NCI-H2196 treated with DMSO at 0.1 percent for 48 hours (cell line): ENCODE data around the gene GABPB2.
A peak's percentile ranks its signal among the peaks of the same experiment; 100 is the strongest.

ENCODE experiments used
- DNase-seq: peaks from one replicate; lab custom pipeline; 2025; ENCODE audit not compliant: unreplicated experiment; lab: John Stamatoyannopoulos, UW

GABPB2 gene

DNA sequence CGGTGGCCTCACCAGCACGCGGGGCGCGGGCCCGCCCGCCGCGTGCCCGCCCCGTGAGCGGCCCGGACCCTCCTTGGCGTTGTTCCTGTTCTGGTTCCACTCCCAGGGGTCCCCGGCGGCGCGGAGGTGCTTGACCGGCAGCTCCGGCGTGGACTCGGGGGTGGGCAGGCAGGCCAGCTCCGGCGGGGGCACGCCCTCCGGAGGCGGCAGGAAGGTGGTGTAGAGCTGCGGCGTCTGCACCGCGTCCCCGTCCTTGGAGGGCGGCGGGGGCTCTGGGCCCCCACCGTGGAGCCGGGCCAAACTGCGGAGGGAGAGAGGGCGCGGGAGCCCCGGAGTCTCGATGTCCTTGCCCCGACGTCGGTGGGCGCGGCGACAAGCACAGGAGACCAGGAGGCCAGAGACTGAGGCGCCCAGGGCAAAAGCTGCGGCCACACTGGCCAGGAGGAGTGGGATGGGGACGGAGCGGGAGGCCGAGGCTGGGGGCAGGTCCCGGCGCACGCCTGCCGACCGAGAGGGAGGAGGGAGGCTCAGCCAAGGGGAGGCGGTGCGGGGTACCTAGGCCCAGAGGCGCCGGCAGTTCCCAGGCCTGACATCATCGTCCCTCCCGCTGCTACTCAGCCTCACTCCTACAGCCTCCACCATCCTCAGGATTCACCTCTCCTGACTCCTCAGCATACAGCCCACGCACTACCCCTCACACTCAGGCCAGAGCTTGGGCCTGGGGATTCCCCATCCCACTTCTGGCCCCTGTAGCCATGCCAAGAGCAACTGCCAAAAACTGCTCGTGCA lies 62.7 kb downstream of the GABPB2 start:
- DNase-seq = no peak

DNA sequence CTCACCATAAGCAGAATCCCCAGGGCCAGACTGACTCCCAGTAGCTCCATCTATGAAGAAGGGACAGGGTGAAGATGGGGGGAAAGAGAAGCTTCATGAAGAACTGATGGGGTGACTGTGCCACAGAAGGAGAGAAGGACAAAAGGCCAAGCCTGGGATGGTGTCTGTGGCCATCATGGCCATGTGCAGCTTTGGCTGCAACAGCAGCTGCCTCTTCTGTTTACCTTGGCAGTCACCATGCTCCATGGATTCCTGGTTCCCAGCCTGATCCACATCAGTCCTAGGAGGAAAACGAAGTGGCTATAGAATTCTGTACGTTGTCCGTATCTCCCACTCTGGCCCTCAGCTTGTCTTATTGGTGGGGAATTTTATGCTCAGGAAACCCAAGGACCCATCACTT lies 63.8 kb downstream of the GABPB2 start:
- no peak for DNase-seq

GRCh38 chr1:151134991-151135390 lies 64.4 kb downstream of the GABPB2 start:
- DNase-seq = no peak

DNA sequence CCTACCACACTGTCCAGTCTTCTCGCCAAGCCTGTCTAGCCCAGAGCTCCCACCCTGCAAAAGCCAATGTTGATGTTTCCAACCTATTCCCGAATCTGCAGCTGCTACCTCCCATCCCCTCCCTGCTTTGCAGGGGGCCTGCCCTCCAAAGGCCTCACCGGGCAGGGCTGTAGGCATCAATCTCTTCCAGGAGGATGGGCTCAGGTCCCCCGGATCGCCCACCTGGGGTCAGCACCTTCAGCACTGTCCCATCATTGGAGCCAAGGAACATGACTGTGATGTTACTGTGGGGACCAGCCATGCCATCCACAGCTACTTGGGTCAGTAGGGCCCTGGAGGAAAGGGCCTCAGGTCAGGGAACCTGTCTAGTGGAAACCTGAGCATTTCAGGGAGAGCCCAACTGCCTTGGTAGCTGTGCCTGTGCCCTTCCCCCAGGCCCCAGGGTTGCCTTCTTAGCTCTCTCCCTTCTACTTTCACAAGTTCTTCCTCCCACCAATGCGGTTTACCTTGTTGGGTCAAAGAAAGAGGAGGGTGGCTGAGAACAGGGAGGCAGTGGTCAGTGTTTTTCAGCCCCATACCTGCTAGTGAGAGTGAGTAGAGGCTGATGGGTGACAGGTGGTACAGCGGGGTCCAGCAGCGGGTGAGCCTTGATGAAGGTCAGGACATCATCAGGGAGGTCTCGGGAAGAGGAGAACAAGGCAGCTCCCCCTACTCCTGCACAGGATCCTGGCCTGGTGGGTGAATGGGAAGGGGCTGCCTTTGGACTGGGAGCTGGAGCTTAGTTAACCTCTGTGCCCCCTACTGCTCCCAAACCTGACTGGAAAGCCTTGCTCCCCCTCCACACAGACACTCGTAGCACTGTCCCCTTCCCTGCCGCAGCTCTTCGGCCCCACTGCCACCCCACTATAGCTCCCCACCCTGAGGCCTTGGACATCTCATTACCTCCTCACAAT lies 65.1 kb downstream of the GABPB2 start:
- no peak for DNase-seq

DNA sequence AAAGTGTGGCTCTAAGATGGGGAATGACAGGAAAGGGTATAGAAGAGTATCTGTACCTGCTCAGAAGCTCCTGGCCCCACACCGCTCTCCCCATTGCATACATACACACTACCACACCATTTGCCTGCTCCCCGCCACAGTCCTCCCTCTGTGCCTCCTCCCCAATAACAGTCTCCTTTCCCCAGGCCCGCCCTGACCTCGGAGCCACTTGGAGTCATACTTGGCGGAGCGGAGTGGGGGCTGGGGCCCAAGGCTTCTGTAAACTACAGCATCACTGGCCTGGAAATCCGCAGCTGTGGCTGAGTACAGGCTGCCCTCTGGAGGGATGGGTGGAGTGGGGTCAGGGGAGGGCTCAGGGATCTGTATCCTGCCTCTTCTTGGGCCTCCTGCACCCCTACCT lies 67.2 kb downstream of the GABPB2 start:
- no peak for DNase-seq

DNA sequence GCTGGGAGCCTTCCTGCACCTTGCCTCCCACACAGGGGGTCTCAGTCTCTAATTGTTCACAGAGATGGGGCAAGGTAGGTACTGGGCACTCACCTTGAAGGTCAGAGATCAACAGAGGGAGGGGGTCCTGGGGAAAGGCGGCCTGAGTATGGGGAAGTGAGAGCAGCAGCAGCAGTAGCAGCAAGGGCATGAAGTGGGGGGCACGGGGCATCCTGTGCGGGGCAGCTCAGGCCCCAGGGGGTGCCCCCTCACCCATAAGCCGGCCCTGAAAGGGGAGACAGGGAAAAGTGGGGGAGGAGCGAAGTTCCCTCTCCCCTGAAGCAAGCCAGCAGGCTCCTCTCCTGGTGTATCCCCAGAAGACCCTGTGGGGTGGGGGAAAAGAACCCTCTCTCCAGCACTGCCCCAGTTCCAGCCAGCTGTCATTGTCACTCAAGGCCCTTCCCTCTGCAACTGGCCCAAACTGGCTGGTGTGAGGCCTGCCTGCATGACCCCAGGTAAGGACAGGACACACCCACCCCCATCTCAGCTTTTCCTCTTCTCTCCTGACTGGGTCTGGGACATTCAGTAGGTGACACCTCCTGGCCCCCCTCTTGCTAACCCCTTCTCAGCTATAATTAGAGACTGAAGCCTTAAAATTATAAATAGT lies 72.0 kb downstream of the GABPB2 start:
- DNase-seq = no peak

DNA sequence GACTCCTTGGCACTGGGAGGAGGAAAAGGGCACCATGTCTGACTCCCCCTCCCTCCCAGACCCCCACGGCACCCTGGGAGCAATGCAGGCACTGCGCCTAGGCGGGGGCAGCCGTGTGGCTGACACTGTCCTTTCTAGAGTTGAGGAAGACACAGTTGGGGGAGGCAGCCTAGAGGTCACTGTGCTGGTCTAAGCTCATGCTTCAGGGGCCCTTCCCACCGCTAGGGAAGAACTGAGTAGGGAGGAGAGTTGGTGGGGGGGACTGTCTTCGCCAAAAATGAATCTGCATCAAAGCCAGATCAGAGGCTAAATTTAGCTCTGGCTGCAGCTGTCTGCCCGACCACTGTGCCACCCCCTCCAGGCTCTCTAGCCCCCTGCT lies 72.5 kb downstream of the GABPB2 start:
- DNase-seq = no peak

GRCh38 chr1:151143986-151144385 lies 73.4 kb downstream of the GABPB2 start:
- no peak for DNase-seq

DNA sequence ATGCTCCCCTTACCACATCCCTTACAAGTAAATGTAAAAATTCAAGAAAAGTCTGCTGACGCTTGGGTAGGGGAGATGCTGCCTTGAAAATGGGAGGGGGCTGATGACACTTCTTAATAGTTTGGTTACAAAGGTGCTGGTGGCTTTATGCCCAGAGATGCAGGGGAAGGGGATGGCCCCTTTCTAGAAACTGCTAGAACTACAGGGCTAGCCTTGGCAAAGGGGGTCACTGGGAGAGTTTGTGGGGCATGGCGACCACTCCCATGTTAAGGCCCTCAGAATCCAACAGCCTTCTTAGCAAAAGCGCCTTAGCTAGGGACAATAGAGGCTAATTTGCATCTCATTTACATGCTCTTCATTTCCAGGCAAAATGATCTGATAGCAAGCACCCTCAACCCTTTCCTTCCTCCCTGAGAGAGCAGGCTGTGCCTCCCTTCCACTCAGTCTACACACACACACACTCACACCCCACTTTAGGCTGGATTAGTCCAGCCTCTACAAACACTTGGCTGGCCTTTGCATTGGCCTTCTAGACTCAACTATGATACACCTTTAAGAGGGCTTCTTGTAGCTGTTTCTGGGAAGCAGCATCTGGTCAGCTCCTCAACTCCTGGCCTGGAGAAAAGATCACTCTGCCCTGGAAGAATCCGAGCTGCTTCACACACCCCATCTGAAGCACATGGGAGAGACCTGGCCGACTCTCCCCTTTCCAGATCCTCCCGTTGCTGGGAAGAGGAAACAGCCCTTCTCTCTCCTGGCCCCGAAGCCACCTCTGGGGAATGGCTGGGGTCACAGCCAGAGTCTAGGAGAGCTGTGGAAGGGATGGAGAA lies 74.1 kb downstream of the GABPB2 start:
- no peak for DNase-seq

DNA sequence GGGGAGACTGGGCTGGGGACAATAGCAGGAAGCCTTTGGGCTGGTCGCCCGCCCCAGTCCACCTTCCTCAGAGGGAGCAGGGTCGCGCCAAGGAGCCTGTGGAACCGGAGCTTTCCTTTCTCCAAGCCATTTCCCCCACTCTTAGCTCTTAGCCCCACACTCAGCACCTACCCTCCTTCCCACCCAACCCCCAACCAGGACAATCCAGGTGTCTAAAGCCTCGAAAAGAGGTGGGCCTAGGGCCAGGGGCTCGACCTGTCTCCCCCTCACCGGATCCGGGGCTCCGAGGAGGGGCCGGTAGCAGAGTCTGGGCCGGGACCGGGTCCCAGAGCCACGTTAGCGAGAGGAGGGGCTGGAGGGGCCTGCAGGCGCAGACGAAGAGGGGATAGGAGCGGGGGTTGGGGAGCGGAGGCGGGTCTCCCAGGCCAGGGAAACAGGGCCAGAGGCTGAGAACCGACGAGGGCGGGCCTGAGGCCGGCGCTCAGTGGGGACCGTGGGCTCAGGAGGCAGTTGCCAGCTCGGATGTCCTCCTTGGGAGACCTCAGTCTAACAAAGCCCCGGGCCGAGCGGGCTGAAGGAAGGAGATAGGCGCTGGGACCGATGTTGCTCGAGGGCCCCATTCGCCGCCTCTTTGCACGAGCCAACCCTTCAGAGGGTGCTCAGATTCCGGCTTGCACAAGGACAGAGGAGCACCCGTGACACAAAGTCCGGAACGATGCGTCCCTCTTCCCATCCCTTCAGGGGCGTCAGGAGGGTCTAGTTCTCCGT lies 74.9 kb downstream of the GABPB2 start:
- no peak for DNase-seq

- DNase-seq = no peak
Measured at GRCh38 chr1:151146072-151146411, 75.5 kb downstream of the GABPB2 start.

DNA sequence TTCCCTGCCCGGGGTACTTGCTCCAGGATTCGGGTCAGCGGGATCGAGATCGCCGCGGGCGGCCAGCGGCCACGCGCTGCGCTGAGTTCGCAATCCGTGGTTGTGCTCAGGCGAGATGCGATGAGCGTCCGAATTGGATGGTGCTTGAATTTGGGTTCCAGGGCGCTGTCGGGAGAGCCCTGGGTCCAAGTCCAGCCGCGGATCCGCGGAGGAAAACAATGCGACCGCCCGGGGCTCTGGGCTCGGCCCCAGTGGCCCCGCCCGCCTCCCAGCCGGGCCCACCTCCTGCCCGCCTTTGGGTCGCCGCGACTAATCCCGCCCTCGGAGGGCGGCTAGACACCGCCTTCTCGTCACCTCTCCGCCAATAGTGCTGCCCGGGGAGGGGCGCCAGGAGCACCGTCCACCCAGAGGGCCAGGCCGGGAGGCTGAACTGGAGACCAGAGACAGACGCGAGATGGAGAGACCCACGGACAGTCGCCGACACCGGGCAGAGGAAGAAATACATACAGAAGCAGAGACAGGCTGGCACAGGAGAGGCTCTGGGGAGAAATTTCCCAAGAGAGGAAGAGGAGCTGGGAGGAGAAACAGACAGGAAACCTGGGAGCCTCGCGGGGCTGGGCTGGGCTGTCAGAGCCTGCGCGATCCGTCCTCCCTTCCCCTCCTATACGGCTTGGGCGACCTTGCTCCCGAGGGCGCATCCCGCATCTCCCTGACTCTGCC lies 76.0 kb downstream of the GABPB2 start, which contains the start of gene SEMA6C:
Gene SEMA6C, minus strand, starts transcription at position 220 of the 720 bp plus-strand sequence. CDS start 4,010 bp downstream, outside the sequence.
- DNase-seq = peak; percentile 90

DNA sequence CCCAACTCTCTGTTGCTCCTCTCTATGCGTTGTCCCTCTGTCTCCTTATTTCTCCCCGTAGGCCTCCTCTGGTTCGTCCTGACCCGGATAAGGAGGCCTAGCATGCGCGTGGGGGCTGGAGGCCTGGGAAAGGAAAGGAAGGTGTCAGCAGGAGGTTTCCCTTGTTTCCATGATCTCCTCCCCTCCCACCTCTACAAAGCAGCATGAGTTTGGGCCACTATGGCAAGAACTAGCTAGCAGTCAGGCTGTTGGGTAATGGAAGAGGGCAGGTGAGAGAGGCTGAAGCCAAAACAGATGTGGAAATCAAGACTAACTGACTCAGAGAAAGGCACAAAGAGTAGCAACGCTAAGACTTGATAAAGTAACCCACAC lies 76.6 kb downstream of the GABPB2 start:
- DNase-seq = no peak

DNA sequence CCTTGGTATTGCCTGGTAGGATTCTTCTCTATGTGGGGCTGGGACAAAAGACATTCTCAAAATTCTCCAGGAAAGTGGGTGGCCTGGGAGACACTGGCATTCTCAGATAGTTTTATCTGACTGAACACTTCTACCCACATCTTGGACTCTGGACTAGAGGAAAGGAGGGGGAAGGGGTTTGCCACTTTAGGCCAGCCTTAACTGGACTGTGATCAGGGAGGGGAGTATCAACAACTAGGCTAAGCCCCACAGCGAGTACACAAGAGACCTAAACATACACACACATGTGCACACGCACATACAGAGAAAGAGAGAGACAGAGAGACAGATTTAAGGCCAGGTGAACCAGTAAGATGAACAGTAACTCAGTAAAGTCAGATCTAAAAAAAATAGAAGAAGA lies 77.1 kb downstream of the GABPB2 start:
- no peak for DNase-seq

- DNase-seq = no peak
Measured at GRCh38 chr1:151156515-151156819, 85.9 kb downstream of the GABPB2 start, which contains the start of gene TNFAIP8L2. TNFAIP8L2 (plus strand) TSS chr1:151156649; CDS start chr1:151158698, 2,049 bp downstream.

GRCh38 chr1:151157067-151157531 lies 86.5 kb downstream of the GABPB2 start:
- no peak for DNase-seq

DNA sequence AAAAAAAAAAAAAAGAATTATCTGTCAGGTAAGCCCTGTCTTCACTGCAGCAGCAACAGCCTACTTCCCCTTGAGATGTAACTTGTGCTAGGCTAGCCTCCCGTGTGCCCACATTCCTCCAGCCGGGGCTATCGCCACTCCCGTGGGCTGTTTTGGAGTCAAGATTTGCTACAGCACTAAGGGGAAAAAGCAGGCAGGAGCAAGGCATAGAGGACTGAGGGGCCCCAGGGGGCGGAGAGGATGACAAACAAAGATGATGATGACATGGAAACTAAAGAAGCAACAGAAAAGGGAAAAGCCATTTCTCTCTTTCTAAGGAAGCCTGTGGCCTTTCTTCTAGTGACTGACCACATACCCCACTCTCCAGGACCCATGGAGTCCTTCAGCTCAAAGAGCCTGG lies 87.8 kb downstream of the GABPB2 start:
- DNase-seq = no peak

- DNase-seq = no peak
Measured at GRCh38 chr1:151158751-151159251, 88.2 kb downstream of the GABPB2 start.

DNA sequence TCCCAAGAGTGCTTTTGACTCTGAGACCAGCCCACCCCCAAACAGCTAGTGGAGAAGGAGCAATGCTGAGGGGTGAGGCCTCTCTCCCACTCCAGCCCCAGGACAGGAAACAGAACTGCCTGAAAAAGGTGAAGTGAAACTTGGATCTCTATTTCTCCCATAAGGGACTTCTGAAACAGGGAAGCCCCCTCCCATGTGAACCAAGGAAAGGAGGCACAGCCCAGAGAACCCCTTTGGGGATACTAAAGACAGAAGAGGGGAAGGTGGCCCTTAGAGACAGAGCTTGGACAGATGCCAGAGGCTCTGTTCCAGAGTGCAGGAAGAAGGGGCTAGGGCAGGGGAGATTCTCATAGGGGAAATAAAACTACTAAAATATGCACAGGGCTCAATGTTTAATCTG lies 88.8 kb downstream of the GABPB2 start:
- no peak for DNase-seq
